HepG2 (cell line): ENCODE measurements around the gene GNG13. TPM values are rescaled to one million over a fixed set of nuclear protein-coding genes. Genes with fewer than 3 reads are reported as not detected.

Experiments used
- ATAC-seq: fragments of 200-7000 bp; cut with Tn5 transposase; 3 replicates; pipeline ENCODE4 v1.9.1; 2020; ENCODE audit warnings: mild to moderate bottlenecking, moderate library complexity
- BruUV-seq: library from RNA; stranded (reverse); fragments of 400-500 nt; replicated peaks from 2 replicates; lab custom pipeline; 2021; lab: Mats Ljungman, UMichigan
- CTCF ChIA-PET: fragments of 300-600 bp; formaldehyde crosslinking; extraction: SDS; loops from one replicate; lab custom pipeline; 2021; ENCODE audit warnings: low total read pairs, inconsistent platforms, low intra/inter-chr PET ratio; lab: Yijun Ruan, JAX
- POLR2A ChIA-PET: fragments of 350-600 bp; sonication (Branson Sonifier 250); formaldehyde crosslinking; loops from one replicate; lab custom pipeline; 2020; ENCODE audit warnings: antibody characterized with exemption, inconsistent platforms; lab: Yijun Ruan, JAX
- DNase-seq: peaks from one replicate; pipeline ENCODE4 v3.0.0-alpha.2; 2015; ENCODE audit warnings: low spot score
- FAIRE-seq: peaks from 3 replicates; lab custom pipeline; 2011; peaks lifted over from hg19 to GRCh38; lab: Jason Lieb, UNC
- H2AFZ ChIP-seq: one replicate; pipeline ENCODE4 v1.6.1; 2011; ENCODE audit warnings: low read length, inconsistent platforms
- H3K27ac ChIP-seq: fragments of 300-600 bp; 3 replicates; pipeline ENCODE4 v1.8.0; 2011; ENCODE audit warnings: mixed run types, mild to moderate bottlenecking, mixed read lengths, low read length, inconsistent platforms; ENCODE audit not compliant: insufficient read depth; ENCODE audit errors: extremely low read length
- H3K27me3 ChIP-seq, 2 experiments: fragments of 200-600 bp in 1 of 2; 2 replicates in 1 of 2; 3 replicates in 1 of 2; pipeline versions ENCODE4 v1.6.0 to v1.8.0; 2011; ENCODE audit warnings: low read length in 2 of 2, mild to moderate bottlenecking in 2 of 2, moderate library complexity in 2 of 2, inconsistent platforms in 1 of 2; ENCODE audit not compliant: insufficient read depth in 2 of 2, control insufficient read depth in 1 of 2
- H3K36me3 ChIP-seq, 2 experiments: fragments of 200-600 bp in 1 of 2; replicated peaks in 1 of 2; 2 replicates in 1 of 2; 3 replicates in 1 of 2; pipeline versions ENCODE4 v1.5.1 to v1.8.0; 2011; ENCODE audit warnings: low read length in 2 of 2, inconsistent platforms in 1 of 2; ENCODE audit not compliant: insufficient read depth in 2 of 2, control insufficient read depth in 1 of 2
- H3K4me1 ChIP-seq: 2 replicates; pipeline ENCODE4 v1.5.1; 2012; ENCODE audit warnings: low read length, inconsistent platforms; ENCODE audit not compliant: insufficient read depth
- H3K4me2 ChIP-seq: 2 replicates; pipeline ENCODE4 v1.6.0; 2011; ENCODE audit warnings: low read depth, low read length, inconsistent platforms
- H3K4me3 ChIP-seq, 3 experiments: fragments of 200-600 bp in 1 of 3; sonication (generic), shearing (Covaris generic) in 1 of 3; replicated peaks in 1 of 3; 2 replicates each; pipeline ENCODE4 v1.5.1; 2011 to 2016; ENCODE audit warnings: low read length in 3 of 3, inconsistent platforms in 2 of 3, low read depth in 2 of 3, mild to moderate bottlenecking in 2 of 3, control low read depth in 1 of 3, mixed read lengths in 1 of 3; ENCODE audit not compliant: insufficient read depth in 1 of 3
- H3K79me2 ChIP-seq: one replicate; pipeline ENCODE4 v1.6.1; 2011; ENCODE audit warnings: low read length, inconsistent platforms; ENCODE audit not compliant: insufficient read depth
- H3K9ac ChIP-seq: 2 replicates; pipeline ENCODE4 v1.6.0; 2011; ENCODE audit warnings: mild to moderate bottlenecking, low read depth, low read length, inconsistent platforms; ENCODE audit not compliant: insufficient read depth
- H3K9me3 ChIP-seq: 2 replicates; pipeline ENCODE4 v1.5.1; 2012; ENCODE audit warnings: mild to moderate bottlenecking, low read length
- H4K20me1 ChIP-seq: 2 replicates; pipeline ENCODE4 v1.6.0; 2011; ENCODE audit warnings: inconsistent platforms, mild to moderate bottlenecking, low read length, moderate library complexity; ENCODE audit not compliant: insufficient read depth
- AGO1 ChIP-seq: fragments of 200-400 bp; formaldehyde crosslinking; IDR thresholded peaks from 2 replicates; pipeline ENCODE4 v1.6.1; 2017; ENCODE audit warnings: mild to moderate bottlenecking, low read depth, low read length, moderate library complexity; ENCODE audit not compliant: poor library complexity, severe bottlenecking
- KDM6A ChIP-seq: IDR thresholded peaks from 2 replicates; pipeline ENCODE4 v1.6.1; 2016; ENCODE audit warnings: low read depth
- PLSCR1 ChIP-seq: sonication (generic); formaldehyde crosslinking; IDR thresholded peaks from 2 replicates; pipeline ENCODE4 v1.5.0; 2020; ENCODE audit warnings: missing genetic modification reagents, mild to moderate bottlenecking, borderline replicate concordance
- POLR2AphosphoS5 ChIP-seq: IDR thresholded peaks from 2 replicates; pipeline ENCODE4 v1.6.1; 2012; ENCODE audit warnings: low read depth, low read length
- RELA ChIP-seq: sonication (generic); formaldehyde crosslinking; IDR thresholded peaks from 2 replicates; pipeline ENCODE4 v1.4.0; 2020; ENCODE audit warnings: missing genetic modification reagents
- U2AF2 ChIP-seq: fragments of 200-400 bp; formaldehyde crosslinking; IDR thresholded peaks from 2 replicates; pipeline ENCODE4 v1.6.1; 2017; ENCODE audit warnings: low read depth, mild to moderate bottlenecking, low read length
- ZNF251 ChIP-seq: sonication (generic); formaldehyde crosslinking; IDR thresholded peaks from 2 replicates; pipeline ENCODE4 v1.9.0; 2021; ENCODE audit warnings: mild to moderate bottlenecking, missing genetic modification reagents
- ZNF318 ChIP-seq: sonication (generic); formaldehyde crosslinking; IDR thresholded peaks from 2 replicates; pipeline ENCODE4 v1.4.0; 2020; ENCODE audit warnings: mild to moderate bottlenecking, missing genetic modification reagents
- ZNF616 ChIP-seq: sonication (generic); formaldehyde crosslinking; IDR thresholded peaks from 2 replicates; pipeline ENCODE4 v1.5.0; 2020; ENCODE audit warnings: low read depth, mild to moderate bottlenecking, missing genetic modification reagents
- ZNF782 ChIP-seq: sonication (generic); formaldehyde crosslinking; IDR thresholded peaks from 2 replicates; pipeline ENCODE4 v1.4.0; 2020; ENCODE audit warnings: missing genetic modification reagents, mild to moderate bottlenecking, borderline replicate concordance
- WGBS: methylation state at CpG from one replicate; pipeline ENCODE4 v1.1.6; 2017; ENCODE audit warnings: low lambda C conversion rate; 5-methylcytosine and 5-hydroxymethylcytosine counted together
- in situ Hi-C: cut with HindIII; loops from 2 replicates; pipeline ENCODE4 v1.10.0; 2017; ENCODE audit warnings: low pct_unique_long_range_greater_than_20kb; ENCODE audit not compliant: extremely low pct_ligation_motif_present
- intact Hi-C: fragments of 100-400 bp; cut with micrococcal nuclease; formaldehyde crosslinking; loops from one replicate; pipeline ENCODE4 v1.10.0; 2022; ENCODE audit not compliant: unreplicated experiment
- polyA plus RNA-seq, 8 experiments: library from polyadenylated mRNA; depleted of rRNA in 3 of 8; stranded (reverse) in 7 of 8; unstranded in 1 of 8; fragments of >200 nt; fragmentation: Illumina TruSeq in 4 of 8; extraction: Trizol in 4 of 8; gene quantifications; 2 replicates each; pipeline versions ENCODE4 v1.2.1 to v1.2.3, GENCODE V29; 2011 to 2016; ENCODE audit warnings: low read depth in 4 of 8, missing spikeins in 1 of 8, mixed read lengths in 1 of 8; ENCODE audit not compliant: insufficient read depth in 1 of 8
- total RNA-seq, 5 experiments: library from RNA; depleted of rRNA; stranded (reverse); fragments of >200 nt; fragmentation: Illumina TruSeq; extraction: Trizol; gene quantifications; 2 replicates each; pipeline ENCODE4 v1.2.3, GENCODE V29; 2016; ENCODE audit warnings: low read depth in 1 of 5
- TF ChIP-seq, protein P1 (sequence below): sonication (generic); formaldehyde crosslinking; conservative IDR thresholded peaks from 2 replicates; pipeline ENCODE4 v1.4.0; 2020; ENCODE audit warnings: missing genetic modification reagents
- TF ChIP-seq, protein P2 (sequence below): sonication (generic); formaldehyde crosslinking; IDR thresholded peaks from 2 replicates; pipeline ENCODE4 v1.4.0; 2020; ENCODE audit warnings: missing genetic modification reagents

Gene GNG13
- total and polyA plus RNA-seq, 2 of the 13 experiments (the other 11 are each of a cell fraction or from before 2014, with no cell fraction given): not detected

DNA sequence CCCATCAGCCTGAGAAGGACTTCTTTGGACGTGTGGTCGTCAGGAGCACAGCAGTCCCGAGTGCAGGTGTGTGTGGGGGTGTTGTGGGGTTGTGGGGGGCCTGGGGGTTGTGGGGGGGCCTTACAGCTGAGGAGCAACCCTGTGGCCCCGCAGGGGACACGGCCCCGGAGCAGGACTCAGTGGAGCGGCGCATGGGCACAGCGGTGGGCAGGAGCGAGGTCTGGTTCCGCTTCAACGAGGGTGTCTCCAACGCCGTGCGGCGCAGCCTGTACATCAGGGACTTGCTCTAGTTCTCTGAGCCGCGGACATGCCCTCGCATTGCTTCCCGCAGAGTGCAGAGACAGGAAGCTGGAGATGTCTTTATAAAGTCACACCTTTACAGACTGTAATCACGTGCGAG is 2.8 kb downstream of the GNG13 start (continued):
- TF ChIP-seq PLSCR1 (CRISPR knock-in tag): no peak
- TF ChIP-seq AGO1: no peak
- no peak for TF ChIP-seq ZNF782 (CRISPR knock-in tag)
- TF ChIP-seq POLR2AphosphoS5: no peak
- TF ChIP-seq, all 625 proteins: peak for 0

- Histone ChIP-seq H3K36me3 (0 out of 5 replicates have a peak, but pooled peaks cover 1 to 2% of the 10 kb centered on the region in 2 experiments), H3K79me2 (no peaks in the 10 kb centered on the region), H3K27me3 (peaks cover 8 to 14% of the 10 kb centered on the region in 2 experiments), H3K4me2 (no peak overlapping the region), H3K9me3 (no peaks in the 10 kb centered on the region), H2AFZ (no peak overlapping the region), H3K4me1 (no peaks in the 10 kb centered on the region), H3K27ac (no peak overlapping the region), H3K9ac (no peak overlapping the region), H4K20me1 (no peaks in the 10 kb centered on the region), H3K4me3 (no peak overlapping the region)
- POLR2A ChIA-PET: no interaction called here
- FAIRE-seq (no peak), ATAC-seq (no peak), DNase-seq (no peak)
- CTCF ChIA-PET: no interaction called here
- in situ Hi-C loops: no loop called here
- BruUV-seq: no TSS peak
- intact Hi-C loops: no loop called here
- WGBS: 100% methylated on average over 1 of the region's 2 CpGs
- TF ChIP-seq U2AF2 (no peak), ZNF616 (no peak), RELA (no peak), ZNF318 (CRISPR knock-in tag) (no peak), KDM6A (CRISPR knock-in tag) (no peak), ZNF251 (CRISPR knock-in tag) (no peak)
- TF ChIP-seq, protein P1, sequence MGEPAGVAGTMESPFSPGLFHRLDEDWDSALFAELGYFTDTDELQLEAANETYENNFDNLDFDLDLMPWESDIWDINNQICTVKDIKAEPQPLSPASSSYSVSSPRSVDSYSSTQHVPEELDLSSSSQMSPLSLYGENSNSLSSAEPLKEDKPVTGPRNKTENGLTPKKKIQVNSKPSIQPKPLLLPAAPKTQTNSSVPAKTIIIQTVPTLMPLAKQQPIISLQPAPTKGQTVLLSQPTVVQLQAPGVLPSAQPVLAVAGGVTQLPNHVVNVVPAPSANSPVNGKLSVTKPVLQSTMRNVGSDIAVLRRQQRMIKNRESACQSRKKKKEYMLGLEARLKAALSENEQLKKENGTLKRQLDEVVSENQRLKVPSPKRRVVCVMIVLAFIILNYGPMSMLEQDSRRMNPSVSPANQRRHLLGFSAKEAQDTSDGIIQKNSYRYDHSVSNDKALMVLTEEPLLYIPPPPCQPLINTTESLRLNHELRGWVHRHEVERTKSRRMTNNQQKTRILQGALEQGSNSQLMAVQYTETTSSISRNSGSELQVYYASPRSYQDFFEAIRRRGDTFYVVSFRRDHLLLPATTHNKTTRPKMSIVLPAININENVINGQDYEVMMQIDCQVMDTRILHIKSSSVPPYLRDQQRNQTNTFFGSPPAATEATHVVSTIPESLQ (CRISPR knock-in tag): no peak
- TF ChIP-seq, protein P2, sequence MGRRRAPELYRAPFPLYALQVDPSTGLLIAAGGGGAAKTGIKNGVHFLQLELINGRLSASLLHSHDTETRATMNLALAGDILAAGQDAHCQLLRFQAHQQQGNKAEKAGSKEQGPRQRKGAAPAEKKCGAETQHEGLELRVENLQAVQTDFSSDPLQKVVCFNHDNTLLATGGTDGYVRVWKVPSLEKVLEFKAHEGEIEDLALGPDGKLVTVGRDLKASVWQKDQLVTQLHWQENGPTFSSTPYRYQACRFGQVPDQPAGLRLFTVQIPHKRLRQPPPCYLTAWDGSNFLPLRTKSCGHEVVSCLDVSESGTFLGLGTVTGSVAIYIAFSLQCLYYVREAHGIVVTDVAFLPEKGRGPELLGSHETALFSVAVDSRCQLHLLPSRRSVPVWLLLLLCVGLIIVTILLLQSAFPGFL (CRISPR knock-in tag): no peak
These were observed 3.5 kb downstream of the GNG13 start for GRCh38 chr16:797120-797420.
